Keratinocyte (primary cell): ENCODE data around the gene IMPDH2.

Experiments
- CTCF ChIP-seq, 3 experiments: IDR thresholded peaks in 1 of 3; conservative IDR thresholded peaks in 1 of 3; optimal IDR thresholded peaks in 1 of 3; 2 replicates in 2 of 3; 3 replicates in 1 of 3; pipeline versions ENCODE3 to v1.5.1; 2011; ENCODE audit warnings: low read length in 3 of 3, mild to moderate bottlenecking in 3 of 3, moderate library complexity in 2 of 3, control low read depth in 1 of 3, inconsistent platforms in 1 of 3; ENCODE audit not compliant: insufficient read depth in 2 of 3; ENCODE audit errors: extremely low read depth in 1 of 3
- EZH2 ChIP-seq: IDR thresholded peaks from one replicate; pipeline ENCODE4 v1.6.1; 2012; ENCODE audit warnings: inconsistent platforms, mild to moderate bottlenecking, low read length, moderate library complexity

- TF ChIP-seq EZH2 (no peak), CTCF (optimal IDR thresholded peaks at IDR 0.05 in 1 of 3, IDR thresholded peaks at IDR 0.05 in 1 of 3, conservative IDR thresholded peaks at IDR 0.05 in 1 of 3; ENCODE audit: extremely low read depth in 1 of 3, insufficient read depth in 2 of 3, low read length in 3 of 3) (no peak)
Measured at GRCh38 chr3:49058011-49058410, 28.8 kb upstream of the IMPDH2 start.
